ENCODE data around the gene ASXL1. TPM values are rescaled to one million over a fixed set of nuclear protein-coding genes. Genes with fewer than 3 reads are reported as not detected.

The ASXL1 gene
- total RNA-seq, 1 donor from 2014 or later: 90.8 TPM

- Mint-ChIP-seq H3K27ac (ENCODE audit: unreplicated experiment) (no peak overlapping the region), H3K9me3 (ENCODE audit: unreplicated experiment) (no peaks in the 10 kb centered on the region), H3K27me3 (ENCODE audit: unreplicated experiment) (peaks cover 25% of the 10 kb centered on the region), H3K4me1 (ENCODE audit: unreplicated experiment) (peaks cover 57% of the 10 kb centered on the region), H3K36me3 (ENCODE audit: low read depth, unreplicated experiment) (peaks cover 33% of the 10 kb centered on the region), H3K4me3 (ENCODE audit: unreplicated experiment) (peak overlapping the region; percentile 47)
- TF ChIP-seq, protein P1, sequence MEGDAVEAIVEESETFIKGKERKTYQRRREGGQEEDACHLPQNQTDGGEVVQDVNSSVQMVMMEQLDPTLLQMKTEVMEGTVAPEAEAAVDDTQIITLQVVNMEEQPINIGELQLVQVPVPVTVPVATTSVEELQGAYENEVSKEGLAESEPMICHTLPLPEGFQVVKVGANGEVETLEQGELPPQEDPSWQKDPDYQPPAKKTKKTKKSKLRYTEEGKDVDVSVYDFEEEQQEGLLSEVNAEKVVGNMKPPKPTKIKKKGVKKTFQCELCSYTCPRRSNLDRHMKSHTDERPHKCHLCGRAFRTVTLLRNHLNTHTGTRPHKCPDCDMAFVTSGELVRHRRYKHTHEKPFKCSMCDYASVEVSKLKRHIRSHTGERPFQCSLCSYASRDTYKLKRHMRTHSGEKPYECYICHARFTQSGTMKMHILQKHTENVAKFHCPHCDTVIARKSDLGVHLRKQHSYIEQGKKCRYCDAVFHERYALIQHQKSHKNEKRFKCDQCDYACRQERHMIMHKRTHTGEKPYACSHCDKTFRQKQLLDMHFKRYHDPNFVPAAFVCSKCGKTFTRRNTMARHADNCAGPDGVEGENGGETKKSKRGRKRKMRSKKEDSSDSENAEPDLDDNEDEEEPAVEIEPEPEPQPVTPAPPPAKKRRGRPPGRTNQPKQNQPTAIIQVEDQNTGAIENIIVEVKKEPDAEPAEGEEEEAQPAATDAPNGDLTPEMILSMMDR (IDR thresholded peaks at IDR 0.05; ENCODE audit: unreplicated experiment): no peak
- no peak for DNase-seq (ENCODE audit: low spot score)
Observed at GRCh38 chr20:32452776-32453466, 94.8 kb downstream of the ASXL1 start.

GRCh38 chr20:32453467-32454163 lies 95.5 kb downstream of the ASXL1 start:
- TF ChIP-seq, protein P1 (IDR thresholded peaks at IDR 0.05; ENCODE audit: unreplicated experiment): no peak
- Mint-ChIP-seq H3K27ac (ENCODE audit: unreplicated experiment) (no peak overlapping the region), H3K36me3 (ENCODE audit: low read depth, unreplicated experiment) (peaks cover 33% of the 10 kb centered on the region), H3K4me1 (ENCODE audit: unreplicated experiment) (peaks cover 61% of the 10 kb centered on the region), H3K9me3 (ENCODE audit: unreplicated experiment) (no peaks in the 10 kb centered on the region), H3K4me3 (ENCODE audit: unreplicated experiment) (peak overlapping the region; percentile 62), H3K27me3 (ENCODE audit: unreplicated experiment) (peaks cover 28% of the 10 kb centered on the region)
- DNase-seq (ENCODE audit: low spot score): no peak

DNA sequence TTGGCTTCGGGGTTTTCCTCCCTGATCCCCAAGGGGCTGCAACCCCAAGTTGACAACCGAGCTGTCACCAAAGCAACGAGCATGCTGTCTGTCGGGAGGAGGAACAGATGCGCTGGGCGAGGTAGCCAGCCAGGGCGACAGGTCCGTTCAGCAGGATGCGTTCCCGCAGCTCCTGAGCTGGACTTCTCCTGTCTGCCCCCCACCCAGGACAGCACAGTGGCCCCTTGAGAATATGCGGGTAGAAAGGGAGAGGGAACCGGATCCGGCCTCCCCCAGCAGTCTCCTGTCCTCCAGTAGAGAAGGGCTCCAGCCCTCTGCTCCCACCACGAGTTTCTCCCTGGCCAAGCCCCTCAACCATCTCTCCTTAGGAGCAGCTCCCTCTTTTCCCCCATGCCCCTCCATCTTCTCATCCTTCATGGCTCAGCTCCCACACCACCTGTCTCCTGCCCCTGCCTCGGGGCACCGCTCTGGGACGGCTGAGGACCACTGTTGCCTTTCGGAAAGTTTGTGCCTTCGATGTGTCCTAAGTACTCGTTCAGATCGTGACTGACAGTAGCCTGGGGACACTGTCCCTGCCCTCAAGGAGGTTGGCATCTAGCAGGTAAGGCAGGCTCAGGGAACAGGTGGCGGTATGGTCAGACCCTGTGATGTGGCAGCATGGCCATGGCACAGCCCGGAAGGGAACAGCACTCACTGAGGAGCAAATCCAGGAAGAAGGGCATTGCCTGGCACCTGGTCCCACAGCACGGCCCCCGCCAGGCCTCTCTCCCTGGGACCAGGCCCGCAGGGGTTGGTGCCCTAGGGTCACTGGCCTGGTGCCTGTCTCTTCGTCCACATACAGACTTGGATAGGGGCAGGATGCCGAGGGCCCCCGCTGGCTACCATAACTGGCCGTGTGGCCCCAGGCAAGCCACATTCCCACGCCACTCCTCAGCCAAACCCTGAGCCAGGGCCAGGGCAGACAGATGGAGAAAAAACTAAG lies 96.3 kb downstream of the ASXL1 start:
- peak overlapping the region; percentile 46 for H3K27ac Mint-ChIP-seq (ENCODE audit: unreplicated experiment)
- H3K4me1 Mint-ChIP-seq (ENCODE audit: unreplicated experiment): peaks cover 58% of the 10 kb centered on the region
- TF ChIP-seq, protein P1 (IDR thresholded peaks at IDR 0.05; ENCODE audit: unreplicated experiment): no peak
- H3K36me3 Mint-ChIP-seq (ENCODE audit: low read depth, unreplicated experiment): peaks cover 30% of the 10 kb centered on the region
- no peak for DNase-seq (ENCODE audit: low spot score)
- no peaks in the 10 kb centered on the region for H3K9me3 Mint-ChIP-seq (ENCODE audit: unreplicated experiment)
- H3K4me3 Mint-ChIP-seq (ENCODE audit: unreplicated experiment): peak overlapping the region; percentile 76
- H3K27me3 Mint-ChIP-seq (ENCODE audit: unreplicated experiment): peaks cover 26% of the 10 kb centered on the region

DNA sequence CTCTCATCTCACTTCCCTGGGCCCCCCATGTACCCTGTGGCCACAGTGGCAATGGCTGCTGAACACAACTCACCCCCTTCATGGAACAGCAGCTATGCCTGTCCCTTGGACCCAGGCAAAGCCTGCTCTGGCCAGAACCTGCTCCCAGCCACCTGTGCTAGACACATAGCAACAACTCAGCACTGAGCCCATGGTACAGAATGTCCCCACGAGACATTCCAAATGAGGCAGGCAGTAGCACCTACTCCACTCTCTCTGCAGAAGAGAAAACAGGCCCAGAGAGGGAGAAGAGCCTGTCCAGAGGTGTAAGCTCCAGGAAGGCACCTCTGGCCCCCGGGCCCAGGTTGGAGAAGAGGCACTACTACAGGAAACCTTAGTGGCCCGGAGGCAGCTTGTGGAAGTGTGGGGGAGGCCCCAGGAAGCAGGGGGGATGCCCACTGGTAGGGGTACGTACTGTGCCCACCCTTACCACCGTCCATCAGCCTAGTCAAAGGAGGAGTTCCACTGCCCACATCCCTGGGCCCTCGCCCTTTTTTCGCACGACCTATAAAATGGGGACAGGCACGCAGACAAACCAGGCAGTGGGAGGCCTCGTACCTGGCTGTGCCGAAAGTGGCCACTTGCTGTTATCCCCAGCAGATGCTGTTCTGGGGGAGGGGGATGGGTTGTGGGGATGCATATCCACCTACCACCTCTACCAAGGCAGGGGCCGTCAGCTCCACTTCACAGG lies 97.2 kb downstream of the ASXL1 start:
- H3K27ac Mint-ChIP-seq (ENCODE audit: unreplicated experiment): peak overlapping the region; percentile 76
- H3K27me3 Mint-ChIP-seq (ENCODE audit: unreplicated experiment): peaks cover 25% of the 10 kb centered on the region
- H3K4me3 Mint-ChIP-seq (ENCODE audit: unreplicated experiment): peak overlapping the region; percentile 63
- DNase-seq (ENCODE audit: low spot score): no peak
- TF ChIP-seq, protein P1 (IDR thresholded peaks at IDR 0.05; ENCODE audit: unreplicated experiment): no peak
- H3K4me1 Mint-ChIP-seq (ENCODE audit: unreplicated experiment): peaks cover 56% of the 10 kb centered on the region
- peaks cover 27% of the 10 kb centered on the region for H3K36me3 Mint-ChIP-seq (ENCODE audit: low read depth, unreplicated experiment)
- H3K9me3 Mint-ChIP-seq (ENCODE audit: unreplicated experiment): no peaks in the 10 kb centered on the region

Measured in endothelial cell (in vitro differentiated cells).